Activated CD4-positive, alpha-beta T cell treated with anti-CD3 and anti-CD28 coated beads, Interleukin-2, Interleukin-4, amounts not matched to agents 100 ng/mL and 50 ng/mL, durations not matched to agents 16 hours and 8 hours (primary cell): ENCODE data around the gene AFDN.

Source experiments
- DNase-seq: peaks from one replicate; pipeline ENCODE4 v3.0.0-alpha.2; 2020; ENCODE audit warnings: low spot score

Gene AFDN

DNA sequence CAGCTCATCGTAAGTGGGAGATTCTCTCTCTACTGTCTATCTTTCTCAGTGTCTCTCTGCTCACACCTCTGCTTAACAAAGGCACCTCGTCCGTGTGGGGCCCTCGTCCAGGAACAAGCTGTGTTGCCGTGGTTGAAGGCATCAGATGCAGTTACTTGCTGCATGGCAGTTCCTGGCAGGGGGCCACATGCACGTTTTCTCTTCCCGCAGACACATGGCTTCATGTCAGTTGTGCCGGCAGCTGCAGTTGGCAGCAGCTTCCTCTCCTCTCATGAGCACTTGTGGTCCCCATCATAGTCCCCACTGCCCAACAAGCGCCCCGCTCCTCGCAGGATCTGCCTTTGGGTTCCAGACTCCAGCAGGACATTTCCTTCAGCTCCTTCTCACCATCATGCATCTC lies 7.1 kb upstream of the AFDN start:
- DNase-seq: no peak

DNA sequence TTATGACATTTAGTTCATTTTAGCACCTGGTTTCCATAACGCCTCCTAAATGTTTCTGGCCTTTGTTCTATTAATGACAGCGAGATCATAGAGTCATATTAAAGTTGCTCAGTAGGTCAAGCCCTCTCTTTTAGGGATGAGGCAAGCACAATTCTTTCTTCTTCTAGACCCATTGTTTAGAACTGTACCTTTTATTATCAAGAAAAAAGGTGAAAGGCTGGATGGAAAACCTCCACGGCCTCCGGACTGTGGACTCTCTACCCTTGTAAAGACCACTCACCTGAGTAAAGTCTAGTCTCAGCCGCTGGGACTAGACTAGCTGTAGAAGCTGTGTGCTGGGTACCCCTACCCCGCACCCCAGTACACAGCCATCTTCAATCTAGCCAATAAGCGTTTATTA lies 6.0 kb upstream of the AFDN start:
- no peak for DNase-seq

- DNase-seq: no peak
Observed at GRCh38 chr6:167824591-167825331, 1.9 kb upstream of the AFDN start.

- peak; percentile 19 for DNase-seq
Observed at GRCh38 chr6:167825332-167826229, 1.1 kb upstream of the AFDN start.

- DNase-seq: peak; percentile 50
Observed at GRCh38 chr6:167826230-167826895, 348 bp upstream of the AFDN start.

DNA sequence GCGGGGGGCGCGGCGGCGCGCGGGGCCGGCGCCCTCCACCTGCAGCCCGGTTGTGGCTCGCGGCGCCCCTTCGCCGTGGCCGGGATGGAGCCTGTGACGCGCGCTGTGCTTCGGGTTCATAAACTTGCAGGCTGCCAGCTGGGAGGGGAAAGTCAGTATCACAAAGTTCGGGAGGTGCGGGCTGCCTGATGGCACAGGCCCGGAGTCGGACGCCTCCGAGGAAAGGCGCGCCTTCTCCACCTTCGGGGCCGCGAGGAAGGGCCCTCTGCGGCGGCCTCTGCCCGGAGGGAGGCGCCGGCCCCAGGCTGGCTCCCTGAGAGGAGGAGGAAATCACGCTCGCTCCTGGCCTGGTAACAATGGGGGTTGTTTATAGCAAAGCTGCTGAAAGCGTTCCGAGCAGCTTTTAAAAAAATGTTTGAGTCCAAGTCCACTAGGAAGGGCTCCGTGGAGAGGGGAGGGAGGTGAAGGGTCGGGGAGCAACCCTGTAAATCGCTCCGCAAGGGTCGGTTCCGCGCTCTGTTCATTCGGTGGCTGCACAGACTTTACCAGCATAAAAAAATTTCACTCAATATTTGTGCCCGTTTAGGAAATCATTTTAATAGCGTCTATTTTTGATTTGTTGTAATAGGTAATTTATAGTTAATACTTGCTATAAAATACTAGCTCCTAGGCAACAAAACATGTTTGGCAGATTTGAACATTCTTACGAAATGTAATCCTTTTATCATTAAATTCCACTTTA lies 1.0 kb downstream of the AFDN start:
- DNase-seq: peak; percentile 35

DNA sequence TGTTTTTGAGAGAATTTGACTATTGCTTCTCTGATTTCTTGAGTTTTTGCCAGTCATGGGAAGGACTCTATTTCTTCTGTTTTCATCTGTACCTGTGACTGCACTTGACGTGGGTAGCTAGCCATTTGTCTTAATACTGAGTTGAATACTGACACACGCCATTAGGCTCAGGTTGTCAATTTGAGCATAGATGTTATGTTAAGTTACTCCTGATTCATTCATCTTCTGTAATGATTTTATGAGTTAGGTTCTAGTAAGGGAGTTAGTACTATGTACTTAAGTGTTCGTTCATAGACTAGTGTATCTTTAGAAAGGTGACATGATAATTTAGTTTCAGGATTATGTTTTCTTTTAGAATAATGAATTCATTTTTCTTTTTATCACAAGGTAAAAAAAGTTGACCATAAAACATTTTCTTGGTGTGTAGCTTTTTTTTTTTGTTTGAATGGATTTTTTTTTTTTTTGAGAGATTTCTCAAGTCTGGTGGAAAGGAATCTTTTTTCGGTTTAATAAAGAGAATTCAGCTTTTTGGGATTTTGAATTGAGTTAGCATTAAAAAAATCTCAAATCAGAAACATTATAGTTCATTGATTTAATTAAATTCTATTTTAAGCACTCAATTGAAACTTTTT lies 1.7 kb downstream of the AFDN start:
- DNase-seq: no peak

DNA sequence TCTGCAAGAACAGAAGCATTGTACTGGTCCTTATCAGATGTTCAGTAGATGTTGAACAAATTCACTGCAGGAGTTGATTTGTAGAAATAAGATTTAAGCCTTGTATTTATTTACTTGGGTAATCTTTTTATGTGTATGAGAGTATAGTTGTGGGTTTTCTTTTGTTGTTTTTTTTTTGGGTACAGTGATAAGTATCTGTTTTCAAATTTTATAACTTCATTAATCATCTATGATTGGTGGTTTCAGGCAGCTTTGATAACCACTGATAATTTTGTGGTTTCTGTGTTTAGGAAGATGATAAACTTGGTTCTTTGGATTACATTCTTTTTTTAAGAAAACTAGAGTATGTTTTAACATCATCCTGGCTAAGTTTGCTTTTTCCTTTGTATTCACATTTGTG lies 2.8 kb downstream of the AFDN start:
- no peak for DNase-seq

DNA sequence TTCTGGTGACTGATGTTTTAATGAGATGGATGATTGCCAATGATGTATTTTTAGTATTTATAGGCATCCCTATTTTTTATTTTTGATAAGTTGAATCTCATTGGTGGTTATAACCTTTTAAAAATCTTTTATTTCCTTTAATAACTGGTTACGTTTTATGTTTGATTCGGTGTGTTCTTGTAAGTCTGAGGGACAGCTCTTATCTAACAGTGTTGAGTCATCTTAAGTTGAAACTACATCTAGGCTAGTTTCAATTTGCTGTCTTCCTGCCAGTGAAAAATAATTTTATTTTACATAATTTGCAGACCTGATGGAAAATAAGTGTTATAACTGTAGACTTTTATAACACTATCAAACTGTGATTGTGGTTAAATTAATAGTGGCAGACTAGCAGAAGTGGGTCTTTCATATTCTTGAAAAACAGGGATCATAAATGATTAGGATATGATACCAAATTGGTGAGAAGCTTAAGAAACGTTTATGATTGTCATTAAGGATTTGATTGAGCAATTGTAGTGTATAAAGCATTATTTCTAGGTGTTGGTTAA lies 4.6 kb downstream of the AFDN start:
- DNase-seq: no peak

DNA sequence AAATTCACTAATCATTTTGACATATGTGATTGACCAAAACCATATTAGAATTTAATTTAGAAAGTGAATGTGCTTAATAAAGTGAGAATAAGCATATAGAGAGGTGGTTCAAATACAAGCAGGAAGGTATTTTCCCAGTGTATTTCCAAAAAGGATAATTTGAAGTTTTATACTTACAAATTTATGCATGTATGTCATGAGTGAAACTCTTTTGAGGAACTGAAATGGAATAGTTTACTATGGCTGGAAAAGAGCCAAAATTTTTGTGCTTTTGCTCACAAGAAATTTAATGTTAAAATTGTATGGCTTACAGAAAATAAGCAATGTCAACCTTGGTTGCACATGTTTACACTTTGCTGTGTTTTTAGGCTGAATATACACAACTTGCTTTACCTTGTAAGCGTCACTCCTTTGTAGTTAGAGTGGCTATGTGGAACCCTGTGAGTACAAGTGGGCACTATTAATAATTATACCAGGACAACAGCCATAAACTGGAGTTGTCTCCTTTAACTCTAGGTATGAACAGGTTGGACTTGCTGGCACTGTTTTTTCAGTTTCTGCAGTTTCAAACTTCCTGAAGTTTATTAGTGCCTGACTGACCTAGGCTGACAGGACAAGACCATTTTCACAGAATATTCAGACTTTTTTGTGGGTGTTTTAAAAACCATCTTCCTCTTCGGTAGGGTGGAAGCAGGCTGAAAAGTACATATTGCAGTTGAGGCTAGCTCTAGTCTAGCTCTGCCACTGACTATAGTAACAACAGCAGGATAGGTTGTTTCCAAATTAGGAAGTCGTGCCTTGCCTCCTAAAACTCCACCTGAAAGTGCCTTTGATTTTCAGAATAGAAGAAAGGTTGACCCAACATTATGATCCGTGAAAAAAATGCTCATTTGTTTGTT lies 6.0 kb downstream of the AFDN start:
- no peak for DNase-seq

DNA sequence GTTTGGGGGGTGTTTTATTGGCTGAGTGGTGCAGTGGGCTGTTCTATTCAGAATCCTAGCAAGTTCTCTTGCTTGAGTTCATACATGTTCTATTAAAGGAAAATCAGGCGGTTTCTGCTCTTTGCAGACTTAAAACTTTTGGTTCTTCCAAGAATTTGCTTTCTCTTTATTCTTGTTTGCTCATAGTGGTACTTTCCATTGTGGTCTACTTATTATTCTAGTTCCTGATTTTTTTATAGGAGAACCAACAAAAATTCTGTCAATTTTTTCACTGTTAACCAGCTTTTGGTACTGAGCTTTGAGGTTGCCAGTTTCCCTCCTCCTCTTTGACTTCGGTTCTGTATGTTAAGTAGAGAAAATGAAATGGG lies 6.7 kb downstream of the AFDN start:
- peak; percentile 25 for DNase-seq

GRCh38 chr6:167835260-167835659 lies 8.5 kb downstream of the AFDN start:
- DNase-seq: no peak

- DNase-seq: no peak
Observed at GRCh38 chr6:167836721-167837120, 10.0 kb downstream of the AFDN start.

GRCh38 chr6:167838207-167838748 lies 11.6 kb downstream of the AFDN start:
- no peak for DNase-seq

- no peak for DNase-seq
Observed at GRCh38 chr6:167839343-167839742, 12.6 kb downstream of the AFDN start.

- no peak for DNase-seq
Observed at GRCh38 chr6:167839755-167840154, 13.0 kb downstream of the AFDN start.

DNA sequence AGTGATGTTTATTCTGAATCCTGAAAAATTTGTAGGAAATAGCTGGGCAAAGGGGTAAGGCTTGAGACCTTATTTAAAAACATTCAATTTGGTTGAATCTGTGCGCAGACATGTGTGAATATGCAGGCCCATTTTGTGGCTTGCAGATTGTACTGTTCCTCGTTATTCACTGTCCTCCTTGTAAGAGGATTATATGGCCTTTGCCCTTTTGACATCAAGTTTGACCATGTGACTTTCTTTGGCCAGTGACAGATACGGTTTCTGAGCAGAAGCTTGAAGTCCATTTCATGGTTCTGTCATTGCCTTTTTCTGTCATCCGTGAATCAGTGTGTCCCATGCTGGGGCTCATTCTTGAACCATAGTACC lies 13.4 kb downstream of the AFDN start:
- no peak for DNase-seq

GRCh38 chr6:167840526-167841179 lies 13.9 kb downstream of the AFDN start:
- DNase-seq: no peak

DNA sequence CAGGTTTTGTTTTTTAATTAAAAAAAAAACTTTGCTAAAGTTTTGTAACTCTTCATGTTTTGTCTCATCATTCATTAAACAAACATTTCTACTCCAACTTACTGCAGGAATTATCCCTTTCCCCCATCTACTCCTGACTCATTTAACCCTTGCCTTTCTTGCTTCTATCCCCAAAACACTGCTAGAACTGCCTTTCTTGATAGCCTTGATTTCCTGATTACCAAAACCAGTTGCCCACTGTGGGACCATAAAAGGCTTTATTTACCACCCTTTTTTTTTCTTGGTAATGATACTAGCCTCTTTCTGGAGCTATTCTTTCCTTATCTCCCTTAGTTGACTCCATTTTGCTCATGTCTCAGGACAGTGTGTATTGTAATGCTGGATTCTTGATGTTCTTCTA lies 15.3 kb downstream of the AFDN start:
- no peak for DNase-seq

GRCh38 chr6:167842457-167842856 lies 15.7 kb downstream of the AFDN start:
- no peak for DNase-seq
